ENCODE results near the gene PAEP. TPM values are rescaled to one million over a fixed set of nuclear protein-coding genes. Genes with fewer than 3 reads are reported as not detected.

Gene PAEP
- total and polyA plus RNA-seq, 9 donors: 0.30 to 1.4 (median 0.35) TPM; not detected in 4

- no peak overlapping the region for H3K4me3 ChIP-seq (ENCODE audit: low read length)
- no peak for DNase-seq
- no peak overlapping the region for H3K27ac ChIP-seq (ENCODE audit: low read length)
- 65% methylated on average over 5 of the region's 12 CpGs for WGBS (ENCODE audit: insufficient coverage)
- peaks cover 10% of the 10 kb centered on the region for H3K27me3 ChIP-seq (ENCODE audit: control insufficient read depth, insufficient read depth, low read length)
- H3K36me3 ChIP-seq (ENCODE audit: control insufficient read depth, insufficient read depth, low read length): no peaks in the 10 kb centered on the region
- H3K9me3 ChIP-seq (replicated peaks; ENCODE audit: control insufficient read depth, low read depth, low read length): peaks cover under 1% of the 10 kb centered on the region
- no peaks in the 10 kb centered on the region for H3K4me1 ChIP-seq (ENCODE audit: control insufficient read depth, insufficient read depth, low read length)
Measured at GRCh38 chr9:135563858-135564257, 2.3 kb downstream of the PAEP start.

DNA sequence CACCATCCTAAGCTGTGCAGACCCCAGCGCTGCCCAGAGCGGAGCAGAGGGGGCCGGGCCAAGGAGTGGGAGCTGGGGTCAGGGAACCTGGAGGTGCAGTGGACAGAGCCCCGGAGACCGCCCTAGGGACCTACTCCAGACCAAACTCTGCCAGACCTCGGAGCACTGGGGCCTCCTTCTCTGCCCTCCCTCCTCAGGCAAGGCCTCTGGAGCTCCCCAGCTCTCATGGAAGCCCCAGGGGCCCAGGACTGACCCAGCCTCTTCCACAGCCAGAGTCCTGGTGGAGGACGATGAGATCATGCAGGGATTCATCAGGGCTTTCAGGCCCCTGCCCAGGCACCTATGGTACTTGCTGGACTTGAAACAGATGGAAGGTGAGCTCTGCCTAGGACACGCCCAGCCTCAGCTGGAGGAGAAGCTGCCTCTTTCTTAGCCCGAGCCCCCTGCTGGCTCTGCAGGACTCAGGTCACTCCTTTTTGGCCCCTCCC lies 3.6 kb downstream of the PAEP start:
- peaks cover 10% of the 10 kb centered on the region for H3K27me3 ChIP-seq (ENCODE audit: control insufficient read depth, insufficient read depth, low read length)
- no peak overlapping the region for H3K27ac ChIP-seq (ENCODE audit: low read length)

GRCh38 chr9:135565636-135566035 lies 4.1 kb downstream of the PAEP start:
- H3K4me1 ChIP-seq (ENCODE audit: control insufficient read depth, insufficient read depth, low read length): no peaks in the 10 kb centered on the region
- H3K27ac ChIP-seq (ENCODE audit: low read length): no peak overlapping the region
- no peak for DNase-seq
- H3K4me3 ChIP-seq (ENCODE audit: low read length): no peak overlapping the region
- H3K27me3 ChIP-seq (ENCODE audit: control insufficient read depth, insufficient read depth, low read length): peaks cover 10% of the 10 kb centered on the region
- WGBS (ENCODE audit: insufficient coverage): 58% methylated on average over 8 of the region's 8 CpGs
- H3K9me3 ChIP-seq (replicated peaks; ENCODE audit: control insufficient read depth, low read depth, low read length): peaks cover 6% of the 10 kb centered on the region
- H3K36me3 ChIP-seq (ENCODE audit: control insufficient read depth, insufficient read depth, low read length): no peaks in the 10 kb centered on the region

More for the DNA sequence above, 3.6 kb downstream of the PAEP start:
- 75% methylated on average over 8 of the region's 9 CpGs for WGBS (ENCODE audit: insufficient coverage)
- no peaks in the 10 kb centered on the region for H3K4me1 ChIP-seq (ENCODE audit: control insufficient read depth, insufficient read depth, low read length)
- peaks cover 6% of the 10 kb centered on the region for H3K9me3 ChIP-seq (replicated peaks; ENCODE audit: control insufficient read depth, low read depth, low read length)
- no peak overlapping the region for H3K4me3 ChIP-seq (ENCODE audit: low read length)
- no peaks in the 10 kb centered on the region for H3K36me3 ChIP-seq (ENCODE audit: control insufficient read depth, insufficient read depth, low read length)
- DNase-seq: no peak

GRCh38 chr9:135566552-135566951 lies 5.0 kb downstream of the PAEP start:
- no peak for DNase-seq
- Histone ChIP-seq H3K4me3 (ENCODE audit: low read length) (no peak overlapping the region), H3K4me1 (ENCODE audit: control insufficient read depth, insufficient read depth, low read length) (no peaks in the 10 kb centered on the region), H3K27ac (ENCODE audit: low read length) (no peak overlapping the region), H3K9me3 (replicated peaks; ENCODE audit: control insufficient read depth, low read depth, low read length) (peaks cover 6% of the 10 kb centered on the region), H3K36me3 (ENCODE audit: control insufficient read depth, insufficient read depth, low read length) (no peaks in the 10 kb centered on the region), H3K27me3 (ENCODE audit: control insufficient read depth, insufficient read depth, low read length) (peaks cover 10% of the 10 kb centered on the region)
- 68% methylated on average over 2 of the region's 10 CpGs for WGBS (ENCODE audit: insufficient coverage)

DNA sequence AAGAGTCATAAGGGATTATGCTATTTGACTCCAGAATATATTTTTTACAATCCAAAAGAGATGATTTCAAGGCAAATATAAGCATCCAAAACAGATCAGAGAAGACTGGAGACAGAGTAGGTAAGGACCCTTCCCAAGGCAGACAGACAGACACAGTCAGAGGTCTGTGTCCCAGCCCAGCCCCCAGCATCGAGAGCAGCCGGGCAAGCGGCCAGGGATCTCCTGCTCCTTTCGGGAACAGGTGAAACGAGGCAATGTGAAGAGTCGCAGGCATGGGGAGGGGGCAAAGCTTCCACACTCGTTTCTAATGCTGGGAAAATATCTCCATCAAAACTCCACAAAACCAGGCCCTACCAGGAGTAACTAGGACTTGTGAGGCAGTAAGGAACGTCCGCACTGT lies 5.8 kb downstream of the PAEP start:
- DNase-seq: no peak
- H3K27ac ChIP-seq (ENCODE audit: low read length): no peak overlapping the region
- H3K4me1 ChIP-seq (ENCODE audit: control insufficient read depth, insufficient read depth, low read length): no peaks in the 10 kb centered on the region
- peaks cover 6% of the 10 kb centered on the region for H3K9me3 ChIP-seq (replicated peaks; ENCODE audit: control insufficient read depth, low read depth, low read length)
- H3K4me3 ChIP-seq (ENCODE audit: low read length): no peak overlapping the region
- no peaks in the 10 kb centered on the region for H3K36me3 ChIP-seq (ENCODE audit: control insufficient read depth, insufficient read depth, low read length)
- 40% methylated on average over 1 of the region's 9 CpGs for WGBS (ENCODE audit: insufficient coverage)
- H3K27me3 ChIP-seq (ENCODE audit: control insufficient read depth, insufficient read depth, low read length): peaks cover 10% of the 10 kb centered on the region

DNA sequence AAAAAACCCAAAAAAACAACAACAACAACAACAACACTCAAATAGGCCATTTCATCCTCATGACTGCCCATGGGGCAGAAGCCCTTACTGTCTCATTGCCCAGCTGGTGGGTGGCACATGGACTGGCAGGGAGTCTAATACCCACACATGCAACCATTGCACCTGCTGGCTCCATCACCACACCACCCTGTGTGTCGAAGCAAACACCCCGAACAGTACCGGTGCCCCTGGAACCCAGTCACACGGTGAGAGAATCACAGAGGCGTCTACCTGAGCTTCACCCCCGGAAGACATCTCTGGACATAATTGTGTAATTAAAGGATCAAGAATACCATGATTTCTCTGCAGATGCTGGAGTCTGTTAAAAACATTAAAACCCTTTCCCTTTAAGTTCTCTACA lies 6.5 kb downstream of the PAEP start:
- WGBS (ENCODE audit: insufficient coverage): no CpG with 5 or more reads among the region's 6 CpGs
- Histone ChIP-seq H3K4me1 (ENCODE audit: control insufficient read depth, insufficient read depth, low read length) (no peaks in the 10 kb centered on the region), H3K27ac (ENCODE audit: low read length) (no peak overlapping the region), H3K36me3 (ENCODE audit: control insufficient read depth, insufficient read depth, low read length) (no peaks in the 10 kb centered on the region), H3K9me3 (replicated peaks; ENCODE audit: control insufficient read depth, low read depth, low read length) (peaks cover 6% of the 10 kb centered on the region), H3K27me3 (ENCODE audit: control insufficient read depth, insufficient read depth, low read length) (peaks cover 10% of the 10 kb centered on the region), H3K4me3 (ENCODE audit: low read length) (no peak overlapping the region)
- DNase-seq: no peak

DNA sequence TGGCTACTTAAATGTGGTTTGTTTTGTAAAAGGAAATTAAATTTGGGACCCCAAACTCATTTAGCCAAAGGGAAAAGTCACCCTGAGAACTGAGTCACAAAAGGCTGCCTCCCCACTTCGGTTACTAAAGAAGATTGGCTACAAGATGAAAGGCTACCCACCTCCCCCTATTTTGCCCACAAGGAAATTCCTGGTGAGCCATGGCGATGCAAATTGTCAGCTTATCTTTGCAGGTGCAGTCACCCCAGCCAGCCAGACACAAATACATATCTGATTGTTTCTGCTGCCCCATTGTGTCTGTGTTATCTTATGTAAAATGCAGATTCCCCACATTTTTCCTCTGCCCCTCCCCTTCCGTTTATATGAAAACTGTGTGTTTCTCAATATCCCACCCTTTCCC lies 8.9 kb downstream of the PAEP start:
- WGBS (ENCODE audit: insufficient coverage): 71% methylated on average over 1 of the region's 3 CpGs
- no peak for DNase-seq
- H3K27ac ChIP-seq (ENCODE audit: low read length): no peak overlapping the region
- H3K4me1 ChIP-seq (ENCODE audit: control insufficient read depth, insufficient read depth, low read length): no peaks in the 10 kb centered on the region
- peaks cover 3% of the 10 kb centered on the region for H3K27me3 ChIP-seq (ENCODE audit: control insufficient read depth, insufficient read depth, low read length)
- peaks cover 6% of the 10 kb centered on the region for H3K9me3 ChIP-seq (replicated peaks; ENCODE audit: control insufficient read depth, low read depth, low read length)
- no peaks in the 10 kb centered on the region for H3K36me3 ChIP-seq (ENCODE audit: control insufficient read depth, insufficient read depth, low read length)
- no peak overlapping the region for H3K4me3 ChIP-seq (ENCODE audit: low read length)

- no peak overlapping the region for H3K27ac ChIP-seq (ENCODE audit: low read length)
- DNase-seq: no peak
- peaks cover 6% of the 10 kb centered on the region for H3K9me3 ChIP-seq (replicated peaks; ENCODE audit: control insufficient read depth, low read depth, low read length)
- H3K27me3 ChIP-seq (ENCODE audit: control insufficient read depth, insufficient read depth, low read length): peaks cover 2% of the 10 kb centered on the region
- WGBS (ENCODE audit: insufficient coverage): 71% methylated on average over 1 of the region's 2 CpGs
- no peak overlapping the region for H3K4me3 ChIP-seq (ENCODE audit: low read length)
- H3K36me3 ChIP-seq (ENCODE audit: control insufficient read depth, insufficient read depth, low read length): no peaks in the 10 kb centered on the region
- H3K4me1 ChIP-seq (ENCODE audit: control insufficient read depth, insufficient read depth, low read length): no peaks in the 10 kb centered on the region
Measured at GRCh38 chr9:135572233-135572632, 10.7 kb downstream of the PAEP start.

GRCh38 chr9:135573124-135573523 lies 11.6 kb downstream of the PAEP start:
- peaks cover 6% of the 10 kb centered on the region for H3K9me3 ChIP-seq (replicated peaks; ENCODE audit: control insufficient read depth, low read depth, low read length)
- no peak for DNase-seq
- H3K4me1 ChIP-seq (ENCODE audit: control insufficient read depth, insufficient read depth, low read length): no peaks in the 10 kb centered on the region
- no peaks in the 10 kb centered on the region for H3K27me3 ChIP-seq (ENCODE audit: control insufficient read depth, insufficient read depth, low read length)
- no peaks in the 10 kb centered on the region for H3K36me3 ChIP-seq (ENCODE audit: control insufficient read depth, insufficient read depth, low read length)
- no peak overlapping the region for H3K27ac ChIP-seq (ENCODE audit: low read length)
- H3K4me3 ChIP-seq (ENCODE audit: low read length): no peak overlapping the region
- 90% methylated on average over 1 of the region's 1 CpG for WGBS (ENCODE audit: insufficient coverage)

- no peak overlapping the region for H3K27ac ChIP-seq (ENCODE audit: low read length)
- DNase-seq: no peak
- peaks cover 2% of the 10 kb centered on the region for H3K9me3 ChIP-seq (replicated peaks; ENCODE audit: control insufficient read depth, low read depth, low read length)
- WGBS (ENCODE audit: insufficient coverage): 73% methylated on average over 14 of the region's 14 CpGs
- no peaks in the 10 kb centered on the region for H3K27me3 ChIP-seq (ENCODE audit: control insufficient read depth, insufficient read depth, low read length)
- no peaks in the 10 kb centered on the region for H3K4me1 ChIP-seq (ENCODE audit: control insufficient read depth, insufficient read depth, low read length)
- H3K4me3 ChIP-seq (ENCODE audit: low read length): no peak overlapping the region
- no peaks in the 10 kb centered on the region for H3K36me3 ChIP-seq (ENCODE audit: control insufficient read depth, insufficient read depth, low read length)
Measured at GRCh38 chr9:135574331-135574730, 12.8 kb downstream of the PAEP start.

DNA sequence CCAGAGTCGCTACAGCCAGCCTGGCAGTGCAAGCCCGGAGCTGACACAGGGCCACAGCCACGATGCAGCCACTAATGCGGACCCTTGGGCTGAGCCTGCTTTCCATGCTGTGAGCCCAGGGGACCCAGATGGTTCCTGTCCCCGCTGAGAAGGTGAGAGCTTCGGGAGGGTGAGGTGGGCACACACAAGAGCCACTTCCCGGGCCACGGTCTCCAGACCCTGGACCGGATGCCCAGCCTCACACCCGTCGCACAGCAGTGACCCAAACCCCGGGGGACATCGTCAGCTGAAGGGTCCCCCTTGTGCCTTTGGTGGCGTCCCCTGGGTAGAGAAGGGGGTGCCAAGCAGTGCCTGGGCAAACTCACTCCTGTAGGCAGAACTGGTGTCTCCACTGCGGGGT lies 13.4 kb downstream of the PAEP start:
- WGBS (ENCODE audit: insufficient coverage): 87% methylated on average over 14 of the region's 15 CpGs
- no peaks in the 10 kb centered on the region for H3K36me3 ChIP-seq (ENCODE audit: control insufficient read depth, insufficient read depth, low read length)
- no peaks in the 10 kb centered on the region for H3K9me3 ChIP-seq (replicated peaks; ENCODE audit: control insufficient read depth, low read depth, low read length)
- no peaks in the 10 kb centered on the region for H3K4me1 ChIP-seq (ENCODE audit: control insufficient read depth, insufficient read depth, low read length)
- no peaks in the 10 kb centered on the region for H3K27me3 ChIP-seq (ENCODE audit: control insufficient read depth, insufficient read depth, low read length)
- DNase-seq: no peak
- no peak overlapping the region for H3K27ac ChIP-seq (ENCODE audit: low read length)
- H3K4me3 ChIP-seq (ENCODE audit: low read length): no peak overlapping the region

Data from muscle of leg (tissue), 11 donors.